OCI-M2 (cell line): ENCODE measurements around the gene TMEM38A.

Experiments
- DNase-seq: peaks from one replicate; lab custom pipeline; 2025; ENCODE audit not compliant: unreplicated experiment; lab: John Stamatoyannopoulos, UW

The TMEM38A gene, protein sequence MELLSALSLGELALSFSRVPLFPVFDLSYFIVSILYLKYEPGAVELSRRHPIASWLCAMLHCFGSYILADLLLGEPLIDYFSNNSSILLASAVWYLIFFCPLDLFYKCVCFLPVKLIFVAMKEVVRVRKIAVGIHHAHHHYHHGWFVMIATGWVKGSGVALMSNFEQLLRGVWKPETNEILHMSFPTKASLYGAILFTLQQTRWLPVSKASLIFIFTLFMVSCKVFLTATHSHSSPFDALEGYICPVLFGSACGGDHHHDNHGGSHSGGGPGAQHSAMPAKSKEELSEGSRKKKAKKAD

DNA sequence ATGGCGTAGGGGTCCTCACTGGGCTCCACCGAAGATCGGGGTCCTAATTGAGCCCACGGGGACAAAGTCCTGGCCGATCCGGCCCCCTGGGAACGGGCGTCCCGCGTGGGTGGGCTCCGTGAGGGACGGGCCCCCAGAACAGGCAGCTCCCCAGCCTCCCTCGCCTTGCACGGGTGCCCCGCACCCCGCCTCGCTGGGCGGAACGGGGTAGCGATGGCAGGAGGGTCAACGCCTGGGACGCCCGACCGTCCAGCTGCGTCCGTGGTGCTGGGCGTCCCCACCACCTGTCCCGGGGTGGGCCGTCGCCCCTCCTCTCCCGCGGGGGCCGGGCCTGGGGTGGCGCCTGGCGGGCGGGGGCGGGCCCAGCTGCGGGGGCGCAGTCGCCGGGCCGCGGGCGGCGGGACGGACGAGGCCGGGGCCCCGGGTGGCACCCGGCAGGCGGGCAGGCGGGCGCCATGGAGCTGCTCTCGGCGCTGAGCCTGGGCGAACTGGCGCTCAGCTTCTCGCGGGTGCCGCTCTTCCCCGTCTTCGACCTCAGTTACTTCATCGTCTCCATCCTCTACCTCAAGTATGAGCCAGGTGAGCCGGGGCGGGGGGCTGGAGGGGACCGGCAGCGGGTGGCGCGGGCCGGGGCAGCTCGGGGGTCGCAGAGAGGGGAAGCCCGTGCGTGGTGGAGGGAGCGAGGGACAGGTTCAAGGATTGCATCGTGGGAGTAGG lies at the start of gene TMEM38A:
Gene TMEM38A (plus strand): TSS at position 377 of the 717 bp plus-strand sequence. CDS start 79 bp downstream, at position 456.
- no peak for DNase-seq

DNA sequence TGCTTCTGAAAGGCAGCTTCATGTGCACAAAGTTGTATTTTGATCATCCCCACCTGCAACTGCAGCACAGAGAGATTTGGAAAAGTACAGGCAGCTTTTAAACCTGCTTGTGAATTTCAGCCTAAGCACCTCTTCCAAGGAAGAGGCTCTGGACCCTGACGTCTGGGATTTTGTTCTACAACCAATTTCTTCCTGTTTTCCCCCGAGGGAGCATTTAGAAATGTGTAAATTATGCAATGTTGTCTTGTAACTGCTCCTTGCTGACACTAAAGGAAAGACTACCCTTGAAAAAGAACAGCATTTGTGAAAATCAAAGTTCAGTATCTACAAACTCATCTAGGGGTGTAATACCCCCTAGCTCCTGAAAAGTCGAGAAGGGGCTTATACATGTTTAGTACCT lies 48.3 kb upstream of the TMEM38A start:
- DNase-seq, result no peak

DNA sequence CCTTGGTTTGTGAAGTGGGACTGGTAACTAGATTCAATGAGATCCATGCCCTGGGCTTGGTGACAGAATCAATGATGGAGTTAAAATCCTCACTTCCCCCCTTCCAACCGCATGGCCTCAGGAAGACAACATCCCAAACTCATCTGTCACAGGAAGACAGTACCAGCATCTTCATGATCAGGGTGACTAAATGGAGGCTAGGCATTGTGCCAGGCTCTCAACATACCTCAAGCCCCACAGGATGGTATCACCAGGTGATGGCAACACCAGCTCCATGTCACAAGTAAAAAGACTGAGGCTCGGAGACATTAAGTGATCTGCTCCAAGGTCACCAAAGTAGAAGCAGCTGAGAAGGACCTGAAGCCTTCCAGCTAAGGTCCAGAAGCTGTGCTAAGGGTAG lies 47.1 kb upstream of the TMEM38A start:
- DNase-seq, result no peak

DNA sequence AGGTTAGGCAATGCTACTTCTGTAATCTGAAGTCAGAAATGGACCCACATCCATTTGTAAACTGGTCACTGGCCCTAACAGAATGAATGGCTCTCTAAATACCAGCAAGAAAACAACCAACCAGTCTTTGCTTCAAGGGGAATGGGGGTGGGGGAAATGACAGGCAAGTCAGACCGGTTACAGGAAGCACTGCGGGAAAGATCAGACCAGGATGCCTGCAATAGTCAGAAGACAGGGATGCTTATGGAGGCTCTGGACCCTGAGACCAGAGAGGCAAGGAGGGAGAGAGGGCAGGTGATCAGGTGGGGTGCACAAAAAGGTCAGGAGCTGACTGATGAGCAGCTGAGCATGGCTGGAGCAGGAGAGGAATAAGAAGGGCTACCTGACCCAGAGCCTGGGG lies 46.0 kb upstream of the TMEM38A start:
- no peak for DNase-seq

DNA sequence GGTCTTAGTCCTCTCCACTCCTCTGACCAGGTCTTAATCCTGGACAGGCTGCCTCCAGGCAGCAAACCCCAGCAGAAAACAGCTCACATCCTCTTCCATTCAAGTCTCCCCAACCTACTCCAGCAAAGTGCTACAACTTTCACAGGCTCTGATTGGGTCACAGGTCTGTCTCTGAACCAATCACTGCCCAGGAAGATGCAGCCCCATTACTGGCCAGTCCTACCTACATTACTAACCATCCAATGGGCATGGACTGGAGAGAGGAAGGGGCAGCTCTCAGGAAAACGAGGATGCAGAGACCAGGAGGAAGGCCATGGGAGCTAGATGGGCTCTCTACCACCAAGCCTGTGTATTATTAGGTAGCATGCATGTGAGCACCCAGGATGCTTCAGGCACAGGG lies 45.1 kb upstream of the TMEM38A start:
- DNase-seq, result no peak

DNA sequence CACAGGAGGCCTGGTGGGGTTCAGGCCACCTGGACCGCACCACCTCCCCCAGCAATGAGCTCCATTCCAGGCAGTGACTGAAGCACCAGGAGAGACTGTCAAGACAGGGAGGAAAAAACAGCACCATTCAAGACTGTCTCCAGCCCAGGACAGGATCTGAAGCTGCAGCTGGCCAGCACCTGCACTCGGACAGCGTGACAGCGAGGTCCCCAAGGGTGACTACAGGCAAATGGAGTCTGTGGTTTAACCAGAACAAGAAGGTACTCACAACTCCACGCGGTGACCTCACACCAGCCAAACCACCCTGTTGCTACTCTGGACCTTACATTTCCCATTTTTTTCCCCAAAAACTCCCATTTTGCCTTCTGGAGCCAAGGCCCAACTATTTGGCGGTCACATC lies 42.7 kb upstream of the TMEM38A start:
- no peak for DNase-seq

DNA sequence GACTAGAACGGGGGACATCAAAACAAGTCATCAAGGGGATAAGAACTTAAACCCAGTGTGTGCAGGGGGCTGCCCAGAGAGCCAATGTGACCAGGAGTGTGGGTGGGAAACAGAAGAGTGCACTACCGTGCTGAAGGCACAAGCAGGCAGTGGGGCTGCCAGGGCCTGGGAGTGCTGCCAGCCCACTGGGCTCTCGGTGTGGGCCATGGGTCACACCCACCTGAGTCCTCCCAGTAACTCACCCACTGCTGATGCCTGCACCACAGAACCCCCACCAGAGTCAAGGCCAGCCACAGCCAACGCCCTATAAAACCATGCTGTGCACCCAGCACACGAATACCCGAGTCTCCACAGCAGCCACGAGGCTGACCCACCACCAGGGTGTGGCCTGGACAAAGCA lies 41.5 kb upstream of the TMEM38A start:
- no peak for DNase-seq

DNA sequence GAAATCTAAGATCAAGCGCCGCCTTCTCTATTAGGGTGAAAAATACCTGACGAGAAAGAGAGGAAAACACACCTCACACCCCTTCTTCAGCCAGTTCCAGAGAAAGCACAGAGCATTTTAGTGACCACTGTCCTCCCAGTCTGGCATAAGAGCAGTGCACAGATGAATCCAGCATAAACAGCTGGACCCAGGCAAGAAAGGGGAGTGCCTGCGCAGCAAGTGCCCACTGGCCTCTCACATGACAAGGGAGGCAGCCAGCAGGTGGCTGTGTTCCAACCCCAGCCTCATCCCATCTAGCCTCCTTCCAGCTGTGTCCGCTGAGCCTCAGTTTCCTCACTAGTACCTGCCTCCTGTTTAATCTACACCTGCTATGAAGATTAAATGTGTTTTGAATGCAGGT lies 40.9 kb upstream of the TMEM38A start:
- DNase-seq, result no peak

DNA sequence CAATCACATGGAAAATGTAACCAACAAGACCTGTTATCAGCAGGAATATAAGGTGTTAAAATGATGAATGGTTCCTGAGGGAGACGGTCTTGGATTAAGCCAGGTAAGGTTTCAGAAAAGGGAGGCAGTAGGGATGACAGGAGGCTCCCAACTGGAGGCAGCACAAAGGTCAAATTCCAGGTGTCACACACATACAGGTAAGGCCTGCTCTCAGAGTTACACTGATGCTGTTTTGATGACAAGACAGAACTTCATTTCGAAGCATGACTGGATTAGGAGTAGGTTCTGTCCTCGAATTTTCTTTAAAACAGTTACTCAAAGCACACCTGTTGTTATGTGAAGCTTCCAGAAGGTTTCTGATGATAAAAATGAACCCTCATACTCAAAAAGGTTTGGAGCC lies 40.4 kb upstream of the TMEM38A start:
- no peak for DNase-seq

DNA sequence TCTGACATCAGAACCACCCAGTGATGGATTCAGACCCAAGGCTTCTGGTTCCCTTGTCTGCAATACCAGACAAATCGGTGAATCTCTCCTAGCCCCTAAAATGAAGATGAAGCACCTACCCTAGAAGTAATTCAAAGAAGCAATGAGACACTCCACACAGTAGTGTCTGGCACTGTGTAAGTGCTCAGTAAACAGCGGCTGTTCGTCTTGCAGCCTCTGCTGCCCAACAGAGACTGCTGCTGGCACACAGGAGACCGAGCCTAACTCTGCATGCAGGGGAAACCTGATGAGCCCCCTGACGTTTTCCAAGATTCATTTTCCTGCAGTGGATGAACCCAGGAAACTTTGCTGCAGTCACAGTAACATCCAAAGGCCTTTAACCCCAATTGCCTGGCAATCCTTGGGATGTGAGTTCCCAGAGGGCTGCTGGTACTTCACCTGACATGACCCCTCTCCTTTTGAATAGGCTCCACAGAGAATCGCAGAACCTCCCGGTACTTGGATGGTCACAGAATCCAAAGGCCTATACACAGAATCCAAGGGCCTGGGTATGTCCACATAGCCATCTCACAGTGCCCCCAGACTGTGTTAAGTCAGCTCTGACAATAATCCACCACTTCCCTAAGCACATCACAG lies 39.7 kb upstream of the TMEM38A start:
- no peak for DNase-seq

DNA sequence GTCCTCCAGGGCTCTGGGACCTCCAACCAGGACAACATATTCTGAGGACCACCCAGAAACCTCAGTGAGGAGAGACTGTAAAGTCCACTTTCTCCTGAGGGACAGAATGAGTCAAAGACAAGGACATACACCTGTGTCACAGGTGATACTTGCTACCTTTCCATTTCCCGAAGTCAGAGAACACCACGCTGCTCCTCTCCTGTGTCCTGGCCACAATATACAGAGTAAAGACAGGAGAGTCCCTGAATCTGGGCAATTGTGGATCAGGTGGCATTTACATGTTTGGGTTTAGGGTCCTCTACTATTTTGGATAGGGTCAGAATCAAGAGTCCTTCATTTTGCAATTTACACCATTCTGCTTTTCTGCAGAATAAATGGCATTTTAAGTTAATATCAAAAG lies 37.9 kb upstream of the TMEM38A start:
- no peak for DNase-seq

DNA sequence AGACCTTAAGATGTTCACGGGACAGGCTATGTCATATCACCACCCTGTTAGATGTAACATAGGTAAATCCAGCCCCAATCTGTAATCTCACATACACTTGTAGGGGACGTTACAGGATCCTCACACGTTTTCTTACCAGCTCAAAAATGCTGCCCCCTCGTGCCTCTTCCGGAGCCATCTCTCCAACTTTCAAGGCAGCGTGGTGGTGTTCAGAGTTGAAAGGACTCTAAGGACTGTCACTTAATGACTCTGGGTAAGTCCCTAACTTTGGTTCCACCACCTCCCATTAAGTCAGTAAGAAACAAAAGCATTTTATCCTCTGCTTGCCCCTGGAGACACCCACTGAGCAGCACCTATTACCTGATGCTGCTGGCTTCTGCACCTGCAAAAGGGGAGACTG lies 37.4 kb upstream of the TMEM38A start:
- DNase-seq, result no peak

DNA sequence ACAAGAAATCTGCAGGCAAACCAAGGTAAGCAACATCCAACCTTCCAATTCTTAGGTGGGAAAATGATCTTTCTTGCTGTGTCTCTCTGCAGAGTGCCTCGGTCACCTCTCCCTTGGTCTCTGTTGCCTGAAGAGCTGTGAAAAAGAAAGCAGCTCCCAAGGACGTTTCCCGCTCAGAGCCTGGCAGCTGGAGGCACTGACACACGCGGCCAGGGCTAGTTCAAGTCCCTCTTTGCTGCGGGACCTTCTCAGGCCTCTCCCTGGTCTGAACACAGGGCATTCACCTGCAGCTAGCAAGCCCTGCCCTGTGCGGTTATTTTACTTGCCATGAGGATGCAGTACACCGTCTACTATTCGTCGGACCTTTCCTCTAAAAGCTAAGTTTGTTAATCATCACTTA lies 36.7 kb upstream of the TMEM38A start:
- DNase-seq, result no peak

DNA sequence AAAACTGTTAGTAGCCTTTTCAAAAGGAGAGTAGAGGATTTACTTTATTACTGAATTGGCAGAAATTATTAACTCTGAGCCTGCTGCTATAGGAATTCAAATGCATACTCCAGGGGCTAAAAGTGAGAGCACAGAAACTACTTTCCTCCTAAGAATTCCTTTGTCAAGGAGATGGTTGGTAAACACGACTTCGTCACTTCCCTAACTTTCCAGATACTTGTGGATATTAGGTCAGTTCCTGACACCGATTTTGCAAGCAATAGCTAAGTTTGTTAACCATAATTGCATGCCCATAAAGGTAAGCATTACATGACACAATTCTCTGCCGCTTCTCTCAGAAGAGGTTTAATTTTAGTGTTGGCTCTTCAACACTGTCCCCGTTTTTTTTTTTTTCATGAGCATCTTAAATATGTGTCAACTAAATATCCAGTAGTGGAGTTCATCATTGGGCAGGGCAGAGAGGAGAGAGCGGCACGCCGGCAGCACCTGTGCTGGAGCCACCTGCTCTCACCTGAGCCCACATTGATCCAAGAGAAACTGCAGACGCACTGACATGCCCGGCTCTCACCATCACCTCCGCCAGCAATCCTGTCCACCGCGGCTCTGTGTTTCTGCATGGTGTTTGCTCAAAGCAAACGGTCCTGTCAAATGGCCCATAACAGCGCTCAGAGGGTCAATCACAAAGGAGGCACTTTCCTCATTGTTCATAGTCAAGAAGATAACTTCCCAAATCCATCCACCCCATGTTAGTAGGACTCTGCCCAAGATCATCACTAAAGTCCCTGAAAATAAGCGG lies 35.6 kb upstream of the TMEM38A start:
- DNase-seq, result no peak

DNA sequence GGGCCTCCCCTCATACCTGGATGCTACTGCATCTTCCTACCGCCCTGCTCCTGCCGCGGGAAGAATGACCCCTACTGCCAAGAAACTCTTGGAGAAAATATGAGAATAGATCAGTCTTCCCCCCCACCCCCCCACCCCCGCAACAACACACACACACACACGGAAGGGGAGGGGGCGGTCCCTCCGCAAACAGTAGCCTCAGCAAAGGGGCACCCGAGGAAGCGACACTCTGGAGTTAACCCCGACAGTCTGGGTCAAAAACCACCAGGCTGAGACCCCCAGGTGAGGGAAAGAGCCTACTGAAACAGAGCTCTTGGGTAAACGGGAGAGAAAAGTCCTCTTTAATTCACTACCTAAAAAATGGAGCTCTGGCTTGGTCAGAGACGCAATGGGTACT lies 34.1 kb upstream of the TMEM38A start:
- peak; percentile 49 for DNase-seq

DNA sequence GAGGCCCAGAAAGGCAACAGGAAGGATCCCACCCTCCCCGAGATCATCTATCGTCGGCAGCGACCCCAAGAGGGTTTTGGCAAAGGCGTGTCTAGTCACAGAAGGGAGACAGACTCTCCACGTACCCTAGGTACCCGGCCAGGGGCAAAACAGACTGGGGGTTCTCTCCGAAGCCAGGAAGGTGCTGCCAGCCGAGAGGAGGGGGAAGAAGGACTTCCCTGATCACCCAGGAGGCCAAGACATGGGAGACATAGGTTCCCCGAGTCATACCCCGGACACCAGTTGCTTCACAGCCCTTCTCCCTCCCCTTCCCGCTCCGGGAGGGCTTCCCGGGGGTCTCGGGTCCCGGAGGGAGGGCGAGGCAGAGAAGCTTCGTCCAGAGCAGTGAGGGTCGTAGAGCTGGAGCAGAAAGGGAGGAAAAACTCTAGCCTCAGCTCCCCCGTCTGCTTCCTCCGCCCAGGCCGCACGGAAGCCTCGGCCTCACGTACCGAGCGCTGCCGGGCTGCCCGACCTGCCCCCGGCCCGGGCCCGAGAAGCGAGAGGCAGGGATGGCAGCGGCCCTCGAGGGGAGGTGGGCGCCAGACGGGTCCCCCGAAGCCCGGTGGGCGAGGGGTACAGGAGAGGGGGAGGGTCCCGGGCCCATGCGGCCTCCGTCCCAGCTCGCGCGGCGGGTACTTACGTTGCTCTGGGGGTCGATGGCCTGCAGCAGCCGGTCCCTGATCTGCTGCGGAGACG lies 33.6 kb upstream of the TMEM38A start:
- DNase-seq, result no peak

DNA sequence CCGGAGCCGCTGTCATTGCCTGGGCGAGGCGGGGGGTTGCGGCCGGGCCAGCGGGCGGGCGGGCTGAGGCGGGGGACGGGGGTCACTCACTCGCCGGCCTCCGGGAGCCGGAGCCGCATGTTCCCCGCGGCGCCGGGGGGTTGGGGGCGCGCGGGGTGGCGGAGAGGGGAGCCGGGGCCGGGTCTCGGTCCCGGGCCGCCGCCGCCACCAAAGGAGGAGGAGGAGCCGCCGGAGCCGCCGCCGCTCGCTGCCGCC lies 33.1 kb upstream of the TMEM38A start:
- DNase-seq, result no peak

DNA sequence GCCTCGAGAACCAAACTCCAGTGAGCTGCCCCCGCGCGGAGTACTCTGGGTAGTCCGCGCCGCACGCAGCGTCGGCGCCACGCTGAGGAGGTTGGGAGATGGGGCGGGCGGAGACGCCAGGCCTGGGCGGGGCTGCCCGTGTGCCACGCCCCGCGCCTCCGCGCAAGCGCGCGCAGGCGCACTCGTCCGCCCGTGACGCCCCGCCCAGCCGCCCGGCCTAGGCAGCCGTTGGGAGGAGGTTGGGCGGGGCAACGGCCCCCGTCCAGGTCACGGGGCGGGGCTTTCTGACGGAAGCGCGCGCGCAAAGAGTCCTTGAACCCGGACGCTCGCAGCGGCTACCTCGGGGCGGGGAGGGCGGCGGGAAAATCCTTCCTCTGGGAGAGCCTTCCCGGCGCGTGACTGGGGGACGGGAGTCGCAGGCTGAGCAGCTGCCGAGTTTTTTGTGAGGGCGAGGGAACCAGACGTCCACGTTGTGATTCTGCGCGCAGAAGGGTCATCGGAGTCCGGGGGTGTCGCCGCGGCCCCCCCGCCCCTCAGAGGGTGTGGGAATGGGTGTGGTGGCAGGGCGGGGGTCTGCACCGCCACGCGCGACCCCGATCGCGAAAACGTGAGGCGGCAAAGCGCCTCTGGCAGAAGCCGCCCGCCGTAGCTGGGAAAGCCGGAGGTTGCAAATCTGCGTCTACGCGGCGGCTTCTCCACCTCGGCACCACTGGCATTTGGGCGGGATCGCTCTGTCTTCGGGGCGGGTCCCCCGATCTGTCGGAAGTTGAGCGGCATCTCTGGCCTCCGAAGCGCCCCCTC lies 32.6 kb upstream of the TMEM38A start, which contains the start of gene MED26:
Gene MED26 (minus strand): TSS at position 22 of the 801 bp plus-strand sequence. CDS start 261 bp downstream, outside the sequence.
- DNase-seq, result peak; percentile 99

DNA sequence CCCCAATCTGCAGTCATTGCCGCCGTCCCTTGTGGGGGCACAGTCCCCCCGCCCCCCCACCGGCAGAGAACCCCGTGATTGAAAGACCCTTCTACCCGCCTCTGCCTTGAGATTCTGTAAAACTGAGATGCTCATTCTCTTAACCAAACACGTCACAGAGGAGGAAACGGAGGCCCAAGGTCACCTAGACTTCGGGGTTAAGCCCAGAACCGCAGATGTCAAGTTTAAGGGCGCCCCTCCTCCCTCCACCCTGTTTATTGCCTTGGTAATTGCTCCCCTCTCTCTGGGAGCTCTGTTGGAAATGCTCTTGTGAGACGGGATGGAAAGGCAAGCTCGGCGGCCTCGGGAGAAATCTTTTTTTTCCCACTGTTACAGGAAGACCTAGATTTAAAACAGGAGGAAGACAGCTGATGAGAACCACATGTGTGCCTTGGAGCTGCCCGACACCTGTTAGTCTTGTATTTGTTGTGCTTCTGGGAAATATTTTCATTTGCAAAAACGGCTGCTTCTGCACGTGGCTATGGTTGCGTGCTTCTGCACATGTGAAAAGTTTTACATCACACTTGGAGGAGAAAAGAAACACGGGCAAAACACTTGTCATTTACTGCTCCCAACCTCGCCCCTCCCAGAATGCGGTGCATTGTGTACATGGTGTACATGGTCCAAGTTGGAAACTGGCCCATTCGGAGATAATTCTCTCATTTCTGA lies 31.8 kb upstream of the TMEM38A start:
- no peak for DNase-seq

DNA sequence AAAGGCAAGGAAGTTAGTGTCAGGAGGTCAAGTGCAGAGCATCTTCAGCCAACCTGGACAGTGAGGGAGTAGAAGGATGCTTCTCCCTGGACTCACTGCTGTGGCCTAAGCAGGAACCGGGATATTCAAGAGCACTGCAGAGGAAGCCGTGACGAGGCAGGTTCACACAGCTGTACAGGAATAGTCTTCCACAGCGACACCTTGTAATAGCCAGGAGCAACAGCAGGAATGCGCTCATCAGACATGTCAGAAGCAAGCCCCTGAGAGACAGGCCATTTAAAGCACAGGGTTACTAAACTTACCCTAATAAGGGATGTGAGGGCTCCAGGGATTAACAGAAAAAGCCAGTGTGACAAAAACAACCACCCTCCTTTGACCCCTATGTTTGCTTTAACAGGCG lies 29.5 kb upstream of the TMEM38A start:
- DNase-seq, result no peak
